NK-92 treated with Interleukin-12 subunit alpha and Interleukin-12 subunit beta, amount 100 ng/mL, for 24 hours (cell line): ENCODE results near the gene GPR25.

Experiments
- DNase-seq: peaks from one replicate; lab custom pipeline; 2025; lab: John Stamatoyannopoulos, UW

GPR25 gene

DNA sequence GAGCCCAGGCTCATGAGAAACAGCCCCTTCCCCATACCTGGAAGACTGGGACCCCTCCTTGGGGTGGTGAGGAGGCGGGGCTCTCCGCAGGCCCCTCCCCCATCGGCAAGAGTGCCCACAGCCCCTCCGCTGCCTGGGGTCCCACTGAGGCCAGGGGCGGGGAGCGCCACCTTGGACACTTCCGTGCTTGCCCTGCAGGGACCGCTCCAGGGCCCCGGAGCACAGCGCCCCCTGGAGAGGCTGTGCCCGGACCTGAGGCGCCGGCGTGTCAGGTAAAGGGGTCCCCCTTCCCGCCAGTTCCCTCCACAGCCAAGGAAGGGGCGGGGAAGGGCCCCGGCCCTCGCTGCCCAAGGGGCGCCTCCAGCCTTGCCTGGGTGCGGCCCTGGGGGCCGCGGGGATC lies 43.4 kb downstream of the GPR25 start:
- DNase-seq = no peak

DNA sequence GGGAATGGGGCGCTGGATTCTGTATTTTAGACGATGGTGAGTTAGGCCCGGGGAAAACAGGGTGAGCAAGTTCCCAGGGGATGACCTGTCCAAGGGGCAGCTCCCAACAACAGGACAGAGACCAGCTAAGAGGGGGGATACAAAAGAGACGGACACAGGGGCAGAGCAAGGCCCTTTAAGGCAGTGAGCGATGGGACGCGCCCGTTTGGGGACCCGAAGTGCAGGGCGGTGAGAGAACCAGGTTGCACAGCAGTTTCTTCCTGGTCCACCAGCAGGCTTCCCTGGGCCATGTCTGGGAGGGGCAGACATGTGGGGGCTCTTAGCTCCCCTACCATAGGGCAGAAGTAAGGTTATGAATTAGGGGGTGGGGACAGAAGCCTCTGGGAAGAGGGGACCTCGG lies 43.9 kb downstream of the GPR25 start:
- no peak for DNase-seq

DNA sequence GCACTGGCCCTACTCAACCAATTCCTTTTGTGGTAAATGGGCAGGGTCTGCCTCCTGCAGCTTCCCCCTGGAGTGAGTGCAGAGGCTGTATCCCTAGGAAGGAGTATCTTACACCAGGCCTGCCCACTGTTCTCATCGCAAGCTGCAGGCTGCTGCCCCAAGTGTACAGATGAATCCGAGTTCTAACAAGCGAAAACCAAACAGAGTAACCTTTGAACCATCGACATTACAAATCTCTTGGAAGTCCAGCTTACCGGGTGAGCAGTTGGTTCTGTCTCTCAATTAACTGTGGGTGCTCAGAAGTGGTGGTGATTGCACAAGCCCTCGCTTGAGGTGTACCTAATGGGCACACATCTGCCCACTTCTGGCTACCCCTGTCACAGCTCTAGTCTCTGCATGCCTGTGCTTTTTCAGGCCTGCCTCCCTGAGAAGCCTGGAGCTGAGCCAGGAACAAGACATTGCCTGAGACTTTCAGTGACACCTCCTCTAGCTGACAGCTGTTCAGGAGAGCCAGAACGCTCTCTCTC lies 44.6 kb downstream of the GPR25 start:
- DNase-seq = no peak

DNA sequence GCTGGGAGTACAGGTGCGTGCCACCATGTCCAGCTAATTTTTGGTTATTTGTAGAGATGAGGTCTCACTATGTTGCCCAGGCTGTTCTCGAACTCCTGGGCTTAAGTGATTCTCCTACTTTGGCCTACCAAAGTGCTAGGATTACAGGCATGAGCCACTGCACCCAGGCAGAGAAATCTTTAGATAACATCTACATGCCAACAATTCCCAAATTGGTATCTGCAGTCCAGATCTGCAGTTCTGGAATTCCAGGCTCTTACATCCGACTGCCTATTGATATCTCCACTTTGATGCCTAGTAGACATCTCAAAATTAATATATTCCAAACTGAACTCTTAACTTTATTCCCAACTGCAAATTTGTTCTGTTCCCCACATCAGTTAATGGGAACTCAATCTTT lies 45.2 kb downstream of the GPR25 start:
- no peak for DNase-seq

DNA sequence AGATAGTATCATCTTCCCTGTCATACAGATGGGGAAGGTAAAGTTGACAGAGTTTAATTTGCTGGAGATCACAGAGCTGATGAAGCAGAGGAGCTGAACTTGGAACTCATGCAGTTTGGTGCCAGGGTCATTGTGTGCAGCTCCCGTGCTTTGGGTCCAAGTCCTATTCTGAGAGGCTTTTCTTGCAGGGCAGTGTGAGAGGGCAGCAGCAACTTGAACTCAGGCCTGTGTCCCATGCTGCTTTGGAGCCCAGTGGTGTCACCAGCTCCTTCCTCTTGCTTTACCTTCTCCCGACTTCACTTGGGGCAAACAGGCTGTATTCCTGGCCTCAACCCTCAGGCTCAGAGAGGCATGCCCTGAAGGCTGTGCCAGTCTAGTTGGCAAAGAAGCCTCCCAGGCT lies 46.6 kb downstream of the GPR25 start:
- DNase-seq = no peak

DNA sequence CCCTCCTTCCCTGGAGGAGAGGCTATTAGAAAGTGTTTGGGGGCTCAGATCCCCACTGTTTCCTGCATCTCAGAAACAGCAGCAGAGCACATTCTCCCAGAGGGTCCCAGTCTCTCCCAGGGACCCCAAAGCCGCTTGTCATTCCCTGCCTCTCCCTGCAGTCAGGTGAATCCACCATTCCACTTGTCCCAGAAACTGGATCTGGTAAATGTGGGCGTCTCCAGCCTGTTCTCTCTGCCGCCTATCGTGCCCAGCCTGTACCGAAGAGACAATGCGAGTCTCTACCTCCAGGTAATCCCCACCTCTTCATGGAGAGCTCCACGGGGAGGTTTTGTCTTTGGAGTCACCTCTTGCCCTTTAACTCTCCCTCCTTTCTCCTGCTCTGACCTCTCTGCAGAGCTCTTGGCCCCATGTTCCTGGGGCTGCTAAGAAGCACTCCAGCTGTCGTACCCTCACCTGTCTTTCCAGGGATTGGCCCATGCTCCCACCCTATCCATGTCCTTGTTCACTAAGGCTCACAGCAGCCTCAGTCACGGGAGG lies 48.9 kb downstream of the GPR25 start:
- no peak for DNase-seq

DNA sequence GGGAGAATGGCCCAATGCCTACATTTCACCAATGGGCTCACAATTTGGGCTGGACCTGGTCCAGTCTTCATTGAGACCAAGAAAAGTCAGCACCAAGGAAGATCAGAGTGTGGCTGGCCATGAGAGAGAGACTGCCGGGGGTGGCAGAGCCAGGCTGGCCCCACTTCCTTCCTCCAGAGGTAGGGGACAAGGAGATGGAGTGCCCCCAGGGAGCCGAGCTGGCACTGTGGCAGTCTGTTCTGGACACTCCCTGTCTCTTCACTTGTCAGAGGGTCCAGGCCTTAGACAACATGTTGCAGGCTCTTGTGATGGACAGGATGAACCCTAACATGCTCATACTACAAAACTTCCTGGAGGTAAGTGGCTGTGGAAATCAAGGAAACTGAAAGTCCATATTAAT lies 49.6 kb downstream of the GPR25 start:
- DNase-seq = no peak

DNA sequence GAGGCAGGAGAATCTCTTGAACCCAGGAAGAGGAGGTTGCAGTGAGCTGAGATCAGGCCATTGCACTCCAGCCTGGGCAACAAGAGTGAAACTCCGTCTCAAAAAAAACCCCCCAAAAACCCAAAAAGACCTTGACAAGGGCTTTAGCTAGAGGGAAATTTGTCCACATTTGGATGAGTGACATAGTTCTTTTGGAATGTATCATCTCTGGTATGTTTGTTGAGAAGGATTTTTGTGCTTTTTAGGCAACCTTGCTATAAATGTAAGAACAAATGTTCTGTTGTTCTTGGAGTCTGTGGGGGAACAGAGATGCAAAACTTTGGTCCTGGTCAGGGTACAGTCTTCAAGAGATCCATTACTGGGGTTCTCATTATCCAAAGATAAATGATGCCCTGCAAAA lies 50.8 kb downstream of the GPR25 start:
- no peak for DNase-seq
